ENCODE measurements around the gene CPA1.

The CPA1 gene

GRCh38 chr7:130384841-130385599 lies 4.7 kb downstream of the CPA1 start:
- Histone ChIP-seq H3K18ac (ENCODE audit: low read length) (peak overlapping the region; percentile 72), H3K14ac (ENCODE audit: low read length) (no peak overlapping the region), H2AFZ (ENCODE audit: low read length) (no peak overlapping the region), H2AK5ac (ENCODE audit: low read depth, low read length) (peak overlapping the region; percentile 27), H3K27me3 (ENCODE audit: control insufficient read depth in 3 of 3, insufficient read depth in 3 of 3, low read depth in 1 of 3, low read length in 3 of 3) (no peaks in the 10 kb centered on the region), H2BK12ac (ENCODE audit: low read length) (no peak overlapping the region), H4K8ac (ENCODE audit: low read depth, low read length) (no peak overlapping the region), H3K4me3 (ENCODE audit: low read length in 2 of 2) (no peak overlapping the region), H3K79me1 (ENCODE audit: low read depth, low read length) (no peaks in the 10 kb centered on the region), H2BK15ac (ENCODE audit: low read length) (peak overlapping the region; percentile 34), H2BK5ac (ENCODE audit: low read length) (no peak overlapping the region), H3K27ac (replicated peaks; ENCODE audit: low read length) (no peak overlapping the region), H3K4me1 (ENCODE audit: control insufficient read depth in 2 of 2, insufficient read depth in 1 of 2, low read depth in 1 of 2, low read length in 2 of 2) (peaks cover 14 to 18% of the 10 kb centered on the region in 2 donors), H2BK120ac (ENCODE audit: low read depth, low read length) (no peak overlapping the region), H3K9me3 (replicated peaks in 1 of 2; ENCODE audit: control insufficient read depth in 2 of 2, insufficient read depth in 1 of 2, low read depth in 1 of 2, low read length in 2 of 2) (peaks cover 2 to 6% of the 10 kb centered on the region in 2 donors), H3K4ac (ENCODE audit: low read length) (no peak overlapping the region), H4K91ac (ENCODE audit: low read depth, low read length, poor library complexity) (no peak overlapping the region), H3K23ac (ENCODE audit: low read depth, low read length, poor library complexity) (peak overlapping the region; percentile 56), H3K36me3 (replicated peaks in 1 of 2; ENCODE audit: control insufficient read depth in 2 of 2, insufficient read depth in 2 of 2, low read length in 2 of 2) (no peaks in the 10 kb centered on the region), H3K4me2 (ENCODE audit: insufficient read depth, low read length, poor library complexity, severe bottlenecking) (no peak overlapping the region), H3K9ac (ENCODE audit: low read depth, low read length, poor library complexity) (no peak overlapping the region)
- WGBS, 2 donors (ENCODE audit: extremely low coverage in 2 of 2, insufficient read length in 2 of 2, insufficient replicate concordance in 1 of 2), result no CpG with 5 or more reads among the region's 13 CpGs
- DNase-seq (ENCODE audit: low spot score), result no peak

- Histone ChIP-seq H3K79me1 (ENCODE audit: low read depth, low read length) (no peaks in the 10 kb centered on the region), H3K27me3 (ENCODE audit: control insufficient read depth in 3 of 3, insufficient read depth in 3 of 3, low read depth in 1 of 3, low read length in 3 of 3) (no peaks in the 10 kb centered on the region), H2AFZ (ENCODE audit: low read length) (no peak overlapping the region), H2BK15ac (ENCODE audit: low read length) (no peak overlapping the region), H3K23ac (ENCODE audit: low read depth, low read length, poor library complexity) (no peak overlapping the region), H3K4me1 (ENCODE audit: control insufficient read depth in 2 of 2, insufficient read depth in 1 of 2, low read depth in 1 of 2, low read length in 2 of 2) (peaks cover 8 to 13% of the 10 kb centered on the region in 2 donors), H2BK120ac (ENCODE audit: low read depth, low read length) (no peak overlapping the region), H3K4ac (ENCODE audit: low read length) (no peak overlapping the region), H3K4me2 (ENCODE audit: insufficient read depth, low read length, poor library complexity, severe bottlenecking) (no peak overlapping the region), H2BK12ac (ENCODE audit: low read length) (no peak overlapping the region), H3K27ac (replicated peaks; ENCODE audit: low read length) (no peak overlapping the region), H4K8ac (ENCODE audit: low read depth, low read length) (no peak overlapping the region), H3K36me3 (replicated peaks in 1 of 2; ENCODE audit: control insufficient read depth in 2 of 2, insufficient read depth in 2 of 2, low read length in 2 of 2) (no peaks in the 10 kb centered on the region), H3K9me3 (replicated peaks in 1 of 2; ENCODE audit: control insufficient read depth in 2 of 2, insufficient read depth in 1 of 2, low read depth in 1 of 2, low read length in 2 of 2) (peaks cover 2 to 6% of the 10 kb centered on the region in 2 donors), H4K91ac (ENCODE audit: low read depth, low read length, poor library complexity) (no peak overlapping the region), H3K9ac (ENCODE audit: low read depth, low read length, poor library complexity) (no peak overlapping the region), H2BK5ac (ENCODE audit: low read length) (no peak overlapping the region), H3K18ac (ENCODE audit: low read length) (peak overlapping the region; percentile 62), H2AK5ac (ENCODE audit: low read depth, low read length) (peak overlapping the region; percentile 23), H3K14ac (ENCODE audit: low read length) (no peak overlapping the region), H3K4me3 (ENCODE audit: low read length in 2 of 2) (no peak overlapping the region)
- no peak for DNase-seq (ENCODE audit: low spot score)
- WGBS, 2 donors (ENCODE audit: extremely low coverage in 2 of 2, insufficient read length in 2 of 2, insufficient replicate concordance in 1 of 2), result no CpG with 5 or more reads among the region's 6 CpGs
Observed at GRCh38 chr7:130385600-130386066, 5.3 kb downstream of the CPA1 start.

- Histone ChIP-seq H3K18ac (ENCODE audit: low read length) (no peak overlapping the region), H3K27ac (replicated peaks; ENCODE audit: low read length) (no peak overlapping the region), H2BK15ac (ENCODE audit: low read length) (no peak overlapping the region), H3K36me3 (replicated peaks in 1 of 2; ENCODE audit: control insufficient read depth in 2 of 2, insufficient read depth in 2 of 2, low read length in 2 of 2) (no peaks in the 10 kb centered on the region), H4K8ac (ENCODE audit: low read depth, low read length) (no peak overlapping the region), H2AFZ (ENCODE audit: low read length) (no peak overlapping the region), H3K23ac (ENCODE audit: low read depth, low read length, poor library complexity) (no peak overlapping the region), H3K14ac (ENCODE audit: low read length) (no peak overlapping the region), H3K9me3 (replicated peaks in 1 of 2; ENCODE audit: control insufficient read depth in 2 of 2, insufficient read depth in 1 of 2, low read depth in 1 of 2, low read length in 2 of 2) (peaks cover 2 to 6% of the 10 kb centered on the region in 2 donors), H2BK5ac (ENCODE audit: low read length) (no peak overlapping the region), H2BK120ac (ENCODE audit: low read depth, low read length) (no peak overlapping the region), H4K91ac (ENCODE audit: low read depth, low read length, poor library complexity) (no peak overlapping the region), H2AK5ac (ENCODE audit: low read depth, low read length) (no peak overlapping the region), H2BK12ac (ENCODE audit: low read length) (no peak overlapping the region), H3K4ac (ENCODE audit: low read length) (no peak overlapping the region), H3K4me1 (ENCODE audit: control insufficient read depth in 2 of 2, insufficient read depth in 1 of 2, low read depth in 1 of 2, low read length in 2 of 2) (peaks cover 4 to 11% of the 10 kb centered on the region in 2 donors), H3K4me3 (ENCODE audit: low read length in 2 of 2) (no peak overlapping the region), H3K4me2 (ENCODE audit: insufficient read depth, low read length, poor library complexity, severe bottlenecking) (no peak overlapping the region), H3K79me1 (ENCODE audit: low read depth, low read length) (no peaks in the 10 kb centered on the region), H3K27me3 (ENCODE audit: control insufficient read depth in 3 of 3, insufficient read depth in 3 of 3, low read depth in 1 of 3, low read length in 3 of 3) (no peaks in the 10 kb centered on the region), H3K9ac (ENCODE audit: low read depth, low read length, poor library complexity) (no peak overlapping the region)
- no peak for DNase-seq (ENCODE audit: low spot score)
- WGBS, 2 donors (ENCODE audit: extremely low coverage in 2 of 2, insufficient read length in 2 of 2, insufficient replicate concordance in 1 of 2), result no CpG with 5 or more reads among the region's 3 CpGs
Observed at GRCh38 chr7:130386876-130387275, 6.6 kb downstream of the CPA1 start.

- Histone ChIP-seq H3K9ac (ENCODE audit: low read depth, low read length, poor library complexity) (no peak overlapping the region), H3K27ac (replicated peaks; ENCODE audit: low read length) (no peak overlapping the region), H3K23ac (ENCODE audit: low read depth, low read length, poor library complexity) (no peak overlapping the region), H2BK12ac (ENCODE audit: low read length) (no peak overlapping the region), H4K8ac (ENCODE audit: low read depth, low read length) (no peak overlapping the region), H3K36me3 (replicated peaks in 1 of 2; ENCODE audit: control insufficient read depth in 2 of 2, insufficient read depth in 2 of 2, low read length in 2 of 2) (no peaks in the 10 kb centered on the region), H2AFZ (ENCODE audit: low read length) (peak overlapping the region; percentile 30), H3K27me3 (ENCODE audit: control insufficient read depth in 3 of 3, insufficient read depth in 3 of 3, low read depth in 1 of 3, low read length in 3 of 3) (no peaks in the 10 kb centered on the region), H3K18ac (ENCODE audit: low read length) (no peak overlapping the region), H2BK15ac (ENCODE audit: low read length) (no peak overlapping the region), H2AK5ac (ENCODE audit: low read depth, low read length) (peak overlapping the region; percentile 30), H3K4me2 (ENCODE audit: insufficient read depth, low read length, poor library complexity, severe bottlenecking) (no peak overlapping the region), H2BK5ac (ENCODE audit: low read length) (no peak overlapping the region), H3K79me1 (ENCODE audit: low read depth, low read length) (no peaks in the 10 kb centered on the region), H3K4me3 (ENCODE audit: low read length in 2 of 2) (no peak overlapping the region), H3K14ac (ENCODE audit: low read length) (no peak overlapping the region), H3K4me1 (ENCODE audit: control insufficient read depth in 2 of 2, insufficient read depth in 1 of 2, low read depth in 1 of 2, low read length in 2 of 2) (peaks cover 4 to 12% of the 10 kb centered on the region in 2 donors), H3K9me3 (replicated peaks in 1 of 2; ENCODE audit: control insufficient read depth in 2 of 2, insufficient read depth in 1 of 2, low read depth in 1 of 2, low read length in 2 of 2) (peaks cover 2 to 6% of the 10 kb centered on the region in 2 donors), H2BK120ac (ENCODE audit: low read depth, low read length) (no peak overlapping the region), H4K91ac (ENCODE audit: low read depth, low read length, poor library complexity) (peak overlapping the region; percentile 26), H3K4ac (ENCODE audit: low read length) (no peak overlapping the region)
- no CpG with 5 or more reads among the region's 3 CpGs for WGBS, 2 donors (ENCODE audit: extremely low coverage in 2 of 2, insufficient read length in 2 of 2, insufficient replicate concordance in 1 of 2)
- no peak for DNase-seq (ENCODE audit: low spot score)
Observed at GRCh38 chr7:130387306-130387627, 7.0 kb downstream of the CPA1 start.
